H1 (cell line): ENCODE measurements around the gene ZNF221. TPM values are rescaled to one million over a fixed set of nuclear protein-coding genes. Genes with fewer than 3 reads are reported as not detected.

ENCODE experiments used
- CTCF ChIA-PET: fragments of 300-600 bp; sonication (Branson Sonifier 250); formaldehyde crosslinking; loops from one replicate; lab custom pipeline; 2021; ENCODE audit not compliant: partially characterized antibody; lab: Charles Lee
- POLR2A ChIA-PET: fragments of 300-600 bp; sonication (Branson Sonifier 250); formaldehyde crosslinking; loops from one replicate; lab custom pipeline; 2021; ENCODE audit warnings: inconsistent platforms; ENCODE audit not compliant: partially characterized antibody; lab: Charles Lee
- DNase-seq, 2 experiments: peaks; one replicate each; pipeline versions ENCODE4 v3.0.0 to v3.0.0-alpha.2; 2010 to 2022; ENCODE audit warnings: low spot score in 2 of 2, low read depth in 1 of 2, mixed read lengths in 1 of 2
- FAIRE-seq: peaks from 2 replicates; lab custom pipeline; 2011; peaks lifted over from hg19 to GRCh38; lab: Jason Lieb, UNC
- H2AFZ ChIP-seq: 2 replicates; pipeline ENCODE4 v1.8.1; 2012; ENCODE audit warnings: low read length, inconsistent platforms
- H2AK5ac ChIP-seq: 2 replicates; pipeline ENCODE4 v1.6.1; 2013; ENCODE audit warnings: low read depth, low read length
- H2BK120ac ChIP-seq: replicated peaks from 2 replicates; pipeline ENCODE3; 2013; ENCODE audit warnings: low read depth, low read length, inconsistent platforms
- H2BK12ac ChIP-seq: 2 replicates; pipeline ENCODE4 v1.6.1; 2013; ENCODE audit warnings: low read depth, low read length
- H2BK15ac ChIP-seq: 2 replicates; pipeline ENCODE4 v1.6.1; 2013; ENCODE audit warnings: low read length
- H2BK20ac ChIP-seq: 2 replicates; pipeline ENCODE4 v1.6.1; 2013; ENCODE audit warnings: low read length
- H2BK5ac ChIP-seq: 2 replicates; pipeline ENCODE4 v1.6.1; 2013; ENCODE audit warnings: low read depth, low read length
- H3K14ac ChIP-seq: 2 replicates; pipeline ENCODE4 v1.6.1; 2013; ENCODE audit warnings: inconsistent platforms; ENCODE audit not compliant: insufficient read length
- H3K18ac ChIP-seq: 2 replicates; pipeline ENCODE4 v1.6.1; 2013; ENCODE audit warnings: low read length; ENCODE audit errors: extremely low read depth
- H3K23ac ChIP-seq: 2 replicates; pipeline ENCODE4 v1.6.1; 2013; ENCODE audit warnings: inconsistent platforms; ENCODE audit not compliant: insufficient read length
- H3K23me2 ChIP-seq: 2 replicates; pipeline ENCODE4 v1.6.1; 2013; ENCODE audit warnings: low read depth, low read length
- H3K27ac ChIP-seq: 2 replicates; pipeline ENCODE4 v1.6.1; 2011; ENCODE audit warnings: low read depth, low read length, inconsistent platforms
- H3K27me3 ChIP-seq, 4 experiments: replicated peaks in 1 of 4; 1 replicate in 1 of 4; 2 replicates in 3 of 4; pipeline versions ENCODE4 v1.6.1 to v1.8.1; 2011 to 2013; ENCODE audit warnings: low read length in 3 of 4, mild to moderate bottlenecking in 3 of 4, inconsistent platforms in 2 of 4, mixed read lengths in 2 of 4, moderate library complexity in 1 of 4; ENCODE audit not compliant: control insufficient read depth in 3 of 4, insufficient read depth in 3 of 4; ENCODE audit errors: extremely low read depth in 1 of 4
- H3K36me3 ChIP-seq, 4 experiments: 2 replicates each; pipeline versions ENCODE4 v1.6.1 to v1.8.1; 2011 to 2013; ENCODE audit warnings: mild to moderate bottlenecking in 4 of 4, low read length in 3 of 4, moderate library complexity in 2 of 4, control low read depth in 1 of 4, inconsistent platforms in 1 of 4; ENCODE audit not compliant: insufficient read depth in 4 of 4, control insufficient read depth in 2 of 4
- H3K4ac ChIP-seq: replicated peaks from 2 replicates; pipeline ENCODE3; 2013; ENCODE audit warnings: low read length, low read depth, mixed read lengths, inconsistent platforms; ENCODE audit not compliant: insufficient read length
- H3K4me1 ChIP-seq, 4 experiments: replicated peaks in 1 of 4; 1 replicate in 1 of 4; 2 replicates in 3 of 4; pipeline versions ENCODE4 v1.6.1 to v1.8.1; 2011 to 2013; ENCODE audit warnings: low read length in 3 of 4, inconsistent platforms in 2 of 4, mixed read lengths in 1 of 4; ENCODE audit not compliant: insufficient read depth in 4 of 4, control insufficient read depth in 3 of 4
- H3K4me2 ChIP-seq, 2 experiments: 2 replicates each; pipeline versions ENCODE4 v1.6.1 to v1.8.1; 2011 to 2013; ENCODE audit warnings: low read depth in 2 of 2, low read length in 2 of 2, control low read depth in 1 of 2, inconsistent platforms in 1 of 2, mild to moderate bottlenecking in 1 of 2; ENCODE audit not compliant: insufficient read depth in 1 of 2
- H3K4me3 ChIP-seq, 4 experiments: fragments of 200-600, 300-600 bp in 1 of 4; sonication (generic), shearing (Covaris generic), sonication (Bioruptor Twin) in 1 of 4; 2 replicates each; pipeline versions ENCODE4 v1.5.1 to v1.8.1; 2011 to 2016; ENCODE audit warnings: low read length in 4 of 4, low read depth in 3 of 4, control low read depth in 2 of 4, inconsistent platforms in 2 of 4, mild to moderate bottlenecking in 2 of 4, mixed read lengths in 1 of 4, moderate library complexity in 1 of 4; ENCODE audit not compliant: insufficient read depth in 2 of 4; ENCODE audit errors: extremely low read depth in 1 of 4
- H3K56ac ChIP-seq: replicated peaks from 2 replicates; pipeline ENCODE3; 2013; ENCODE audit warnings: low read depth, mild to moderate bottlenecking, mixed read lengths, low read length, inconsistent platforms; ENCODE audit not compliant: insufficient read length
- H3K79me1 ChIP-seq: 2 replicates; pipeline ENCODE4 v1.6.1; 2013; ENCODE audit warnings: low read depth, low read length, control low read depth
- H3K79me2 ChIP-seq, 2 experiments: 2 replicates each; pipeline versions ENCODE4 v1.6.1 to v1.8.1; 2012 to 2013; ENCODE audit warnings: low read length in 2 of 2, mild to moderate bottlenecking in 2 of 2, inconsistent platforms in 1 of 2; ENCODE audit not compliant: insufficient read depth in 2 of 2, control insufficient read depth in 1 of 2
- H3K9ac ChIP-seq, 4 experiments: replicated peaks in 1 of 4; 1 replicate in 1 of 4; 2 replicates in 3 of 4; pipeline versions ENCODE4 v1.6.1 to v1.8.1; 2011 to 2013; ENCODE audit warnings: low read depth in 3 of 4, low read length in 3 of 4, control low read depth in 2 of 4, mild to moderate bottlenecking in 2 of 4, moderate library complexity in 2 of 4, inconsistent platforms in 1 of 4; ENCODE audit errors: extremely low read depth in 1 of 4
- H3K9me3 ChIP-seq, 2 experiments: 2 replicates each; pipeline versions ENCODE4 v1.6.1 to v1.8.1; 2012 to 2013; ENCODE audit warnings: mild to moderate bottlenecking in 2 of 2, moderate library complexity in 2 of 2, control low read depth in 1 of 2, inconsistent platforms in 1 of 2, low read depth in 1 of 2, low read length in 1 of 2, mixed read lengths in 1 of 2; ENCODE audit not compliant: insufficient read depth in 2 of 2
- H4K20me1 ChIP-seq, 2 experiments: replicated peaks in 1 of 2; 2 replicates each; pipeline versions ENCODE3 to v1.8.1; 2011 to 2013; ENCODE audit warnings: inconsistent platforms in 2 of 2, low read length in 2 of 2, mild to moderate bottlenecking in 1 of 2; ENCODE audit not compliant: insufficient read depth in 2 of 2, control insufficient read depth in 1 of 2
- H4K5ac ChIP-seq: 2 replicates; pipeline ENCODE4 v1.6.1; 2013; ENCODE audit warnings: low read length, low read depth, mixed read lengths, inconsistent platforms; ENCODE audit not compliant: insufficient read length
- H4K8ac ChIP-seq: 2 replicates; pipeline ENCODE4 v1.8.0; 2013; ENCODE audit warnings: mild to moderate bottlenecking, moderate library complexity, low read length, inconsistent platforms; ENCODE audit not compliant: insufficient read depth; ENCODE audit errors: extremely low read depth
- H4K91ac ChIP-seq: replicated peaks from 2 replicates; pipeline ENCODE3; 2013; ENCODE audit warnings: low read length, mixed read lengths, inconsistent platforms; ENCODE audit not compliant: insufficient read length
- ASH2L ChIP-seq: fragments of 200-600, 300-600 bp; sonication (generic); IDR thresholded peaks from one replicate; pipeline ENCODE4 v1.7.1; 2017; ENCODE audit warnings: low read length
- NANOG ChIP-seq: IDR thresholded peaks from 2 replicates; pipeline ENCODE4 v1.6.1; 2011; ENCODE audit warnings: low read length, low read depth, mild to moderate bottlenecking, inconsistent platforms; ENCODE audit not compliant: insufficient read depth, poor library complexity, severe bottlenecking
- RNF2 ChIP-seq: fragments of 200-900, 300-1000 bp; sonication (generic); IDR thresholded peaks from 2 replicates; pipeline ENCODE4 v1.7.1; 2016; ENCODE audit warnings: borderline replicate concordance, low read depth, mild to moderate bottlenecking, antibody characterized with exemption, low read length; ENCODE audit not compliant: poor library complexity, severe bottlenecking; ENCODE audit errors: missing control alignments
- SP2 ChIP-seq: IDR thresholded peaks from 2 replicates; pipeline ENCODE4 v1.6.1; 2012; ENCODE audit warnings: mild to moderate bottlenecking, low read length, inconsistent platforms
- TAF1 ChIP-seq: IDR thresholded peaks from 2 replicates; pipeline ENCODE4 v1.6.1; 2011; ENCODE audit warnings: mild to moderate bottlenecking, low read depth, low read length
- polyA plus RNA-seq, 7 experiments: library from polyadenylated mRNA; depleted of rRNA in 3 of 7; stranded (reverse) in 5 of 7; unstranded in 2 of 7; fragments of >200 nt in 5 of 7; fragments of 200-250 nt in 2 of 7; gene quantifications; 1 replicate in 5 of 7; 2 replicates in 1 of 7; 4 replicates in 1 of 7; pipeline versions ENCODE4 v1.2.1 to v1.2.3, GENCODE V29; 2011 to 2013; ENCODE audit warnings: missing spikeins in 2 of 7, mixed read lengths in 2 of 7
- total RNA-seq: library from RNA; stranded (reverse); fragmentation: NEBNext Ultra II Directional; extraction: Animal tissue kit (Norgen Biotek cat#: 25700); gene quantifications from 2 replicates; pipeline ENCODE4 v1.2.1, GENCODE V29; 2021
- TF ChIP-seq, protein P1 (sequence below): IDR thresholded peaks from 2 replicates; pipeline ENCODE4 v1.6.1; 2011; ENCODE audit warnings: low read depth, mild to moderate bottlenecking, low read length; ENCODE audit not compliant: insufficient read depth
- TF ChIP-seq, protein P2 (sequence below): IDR thresholded peaks from 2 replicates; pipeline ENCODE4 v1.6.1; 2012; ENCODE audit warnings: inconsistent platforms

Gene ZNF221
- total and polyA plus RNA-seq, 2 of the 8 experiments (the other 6 are each of a cell fraction or from before 2014, with no cell fraction given): 0.50 to 8.4 TPM

DNA sequence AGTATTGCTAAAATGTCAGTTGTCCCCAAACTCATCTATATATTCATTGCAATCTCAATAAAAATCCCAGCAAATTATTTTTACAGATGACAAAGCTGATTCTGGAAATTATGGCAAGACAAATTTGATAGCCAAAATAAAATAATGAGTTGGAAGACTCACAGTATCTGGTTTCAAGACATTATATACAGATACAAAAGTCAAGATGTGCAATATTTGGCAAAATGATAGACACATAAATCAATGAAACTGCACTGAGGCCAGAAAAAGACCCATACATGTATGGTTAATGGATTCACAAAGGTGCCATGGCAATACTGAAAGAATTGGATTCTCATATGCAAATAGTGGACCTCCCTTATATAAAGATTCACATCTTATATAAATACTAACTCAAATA is 40.1 kb upstream of the ZNF221 start:
- POLR2A ChIA-PET: no interaction called here
- no peak for FAIRE-seq
- H2BK12ac ChIP-seq: no peak overlapping the region

More for the DNA sequence above, 40.1 kb upstream of the ZNF221 start:
- no peaks in the 10 kb centered on the region for H3K4me1 ChIP-seq
- no peak overlapping the region for H3K4me3 ChIP-seq
- H4K5ac ChIP-seq: no peak overlapping the region
- H2BK20ac ChIP-seq: no peak overlapping the region
- H2BK5ac ChIP-seq: no peak overlapping the region
- H3K9ac ChIP-seq: no peak overlapping the region
- DNase-seq: no peak
- no peaks in the 10 kb centered on the region; a peak in 1 of 7 replicates for H3K27me3 ChIP-seq
- H3K18ac ChIP-seq: no peak overlapping the region
- no peak overlapping the region for H2BK120ac ChIP-seq
- no peak overlapping the region for H3K4ac ChIP-seq
- H3K9me3 ChIP-seq: peaks cover 58 to 65% of the 10 kb centered on the region in 2 experiments
- H3K14ac ChIP-seq: no peak overlapping the region
- no peaks in the 10 kb centered on the region for H3K23me2 ChIP-seq
- H3K4me2 ChIP-seq: no peak overlapping the region
- no peaks in the 10 kb centered on the region for H4K20me1 ChIP-seq
- no peak overlapping the region for H2AK5ac ChIP-seq
- H3K36me3 ChIP-seq: peaks cover 18 to 46% (median 31%) of the 10 kb centered on the region in 4 experiments; a peak in 6 of 8 replicates
- no peak overlapping the region for H2AFZ ChIP-seq
- H3K79me1 ChIP-seq: no peaks in the 10 kb centered on the region
- H2BK15ac ChIP-seq: no peak overlapping the region
- no peak overlapping the region for H4K91ac ChIP-seq
- no peaks in the 10 kb centered on the region for H3K79me2 ChIP-seq
- no peak overlapping the region for H3K27ac ChIP-seq
- no peak overlapping the region for H4K8ac ChIP-seq
- CTCF ChIA-PET: no interaction called here
- H3K23ac ChIP-seq: no peak overlapping the region
- no peak for TF ChIP-seq TAF1
- no peak for TF ChIP-seq SP2
- TF ChIP-seq RNF2: no peak
- no peak for TF ChIP-seq ASH2L
- TF ChIP-seq, protein P1, sequence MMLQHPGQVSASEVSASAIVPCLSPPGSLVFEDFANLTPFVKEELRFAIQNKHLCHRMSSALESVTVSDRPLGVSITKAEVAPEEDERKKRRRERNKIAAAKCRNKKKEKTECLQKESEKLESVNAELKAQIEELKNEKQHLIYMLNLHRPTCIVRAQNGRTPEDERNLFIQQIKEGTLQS: no peak
- TF ChIP-seq, protein P2, sequence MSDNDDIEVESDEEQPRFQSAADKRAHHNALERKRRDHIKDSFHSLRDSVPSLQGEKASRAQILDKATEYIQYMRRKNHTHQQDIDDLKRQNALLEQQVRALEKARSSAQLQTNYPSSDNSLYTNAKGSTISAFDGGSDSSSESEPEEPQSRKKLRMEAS: no peak
- no peak for TF ChIP-seq NANOG
- TF ChIP-seq, all 59 proteins: peak for 0
- H3K56ac ChIP-seq: no peak overlapping the region
